GM23338 (cell line): ENCODE results near the gene EDN2. TPM values are rescaled to one million over a fixed set of nuclear protein-coding genes. Genes with fewer than 3 reads are reported as not detected.

ENCODE experiments used
- ATAC-seq: fragments of 200-7000 bp; cut with Tn5 transposase; 3 replicates; pipeline ENCODE4 v1.9.1; 2020
- DNase-seq: peaks from one replicate; pipeline ENCODE4 v3.0.0-alpha.2; 2015; ENCODE audit warnings: low spot score
- H2AFZ ChIP-seq: fragments of 200-600 bp; sonication (generic); 2 replicates; pipeline ENCODE4 v1.8.0; 2016; ENCODE audit warnings: antibody characterized with exemption, mild to moderate bottlenecking, moderate library complexity
- H3F3A ChIP-seq: fragments of 200-600 bp; sonication (generic); replicated peaks from 2 replicates; pipeline ENCODE4 v1.8.0; 2017; ENCODE audit warnings: antibody characterized with exemption, mixed run types, low read depth
- H3K27ac ChIP-seq: fragments of 200-600 bp; sonication (generic); 2 replicates; pipeline ENCODE4 v1.6.1; 2016; ENCODE audit warnings: low read depth
- H3K27me3 ChIP-seq: fragments of 200-600 bp; sonication (generic); 2 replicates; pipeline ENCODE4 v1.8.0; 2016; ENCODE audit warnings: mild to moderate bottlenecking, mixed run types, moderate library complexity; ENCODE audit not compliant: insufficient read depth
- H3K36me3 ChIP-seq: fragments of 200-600 bp; sonication (generic); 2 replicates; pipeline ENCODE4 v1.8.0; 2016; ENCODE audit warnings: mild to moderate bottlenecking; ENCODE audit not compliant: insufficient read depth
- H3K4me1 ChIP-seq: fragments of 200-600 bp; sonication (generic); 2 replicates; pipeline ENCODE4 v1.8.0; 2016; ENCODE audit warnings: mild to moderate bottlenecking, moderate library complexity; ENCODE audit not compliant: insufficient read depth
- H3K4me2 ChIP-seq: fragments of 200-600 bp; sonication (generic); 2 replicates; pipeline ENCODE4 v1.7.1; 2017; ENCODE audit warnings: mixed run types
- H3K4me3 ChIP-seq: fragments of 200-600 bp; sonication (generic); 2 replicates; pipeline ENCODE4 v1.6.1; 2016; ENCODE audit warnings: mixed run types
- H3K79me2 ChIP-seq: fragments of 200-600 bp; sonication (generic); replicated peaks from 2 replicates; pipeline ENCODE4 v1.8.0; 2017; ENCODE audit warnings: mild to moderate bottlenecking; ENCODE audit not compliant: insufficient read depth
- H3K9me2 ChIP-seq: fragments of 200-600 bp; sonication (generic); 2 replicates; pipeline ENCODE4 v1.8.0; 2017; ENCODE audit not compliant: insufficient read depth
- H4K20me1 ChIP-seq: fragments of 200-600 bp; sonication (generic); replicated peaks from 2 replicates; pipeline ENCODE4 v1.8.0; 2017; ENCODE audit warnings: mild to moderate bottlenecking; ENCODE audit not compliant: insufficient read depth
- H3K27ac Mint-ChIP-seq: 2 replicates; pipeline ENCODE4 v1.8.0; 2020; ENCODE audit warnings: inconsistent platforms, mild to moderate bottlenecking, moderate library complexity, mixed read lengths
- H3K27me3 Mint-ChIP-seq: 3 replicates; pipeline ENCODE4 v1.8.0; 2022; ENCODE audit warnings: low read depth, mild to moderate bottlenecking, moderate library complexity, mixed read lengths, inconsistent platforms; ENCODE audit not compliant: insufficient read depth, poor library complexity
- H3K36me3 Mint-ChIP-seq: 3 replicates; pipeline ENCODE4 v1.8.0; 2021; ENCODE audit warnings: low read depth, mild to moderate bottlenecking, inconsistent platforms, moderate library complexity, mixed read lengths
- H3K4me1 Mint-ChIP-seq: 3 replicates; pipeline ENCODE4 v1.8.0; 2020; ENCODE audit warnings: mild to moderate bottlenecking, inconsistent platforms, mixed read lengths
- H3K4me3 Mint-ChIP-seq: 3 replicates; pipeline ENCODE4 v1.8.0; 2021; ENCODE audit warnings: moderate library complexity, mild to moderate bottlenecking, inconsistent platforms, mixed read lengths
- H3K9me3 Mint-ChIP-seq: 3 replicates; pipeline ENCODE4 v1.8.0; 2020; ENCODE audit warnings: moderate library complexity, mild to moderate bottlenecking, inconsistent platforms, mixed read lengths
- CTCF ChIP-seq, 2 experiments: fragments of 200-600 bp in 1 of 2; sonication (generic) in 1 of 2; conservative IDR thresholded peaks; 2 replicates each; pipeline versions ENCODE4 v1.5.1 to v1.6.1; 2016 to 2017; ENCODE audit warnings: antibody characterized with exemption in 2 of 2, low read depth in 2 of 2, mild to moderate bottlenecking in 2 of 2, moderate library complexity in 1 of 2
- ETS1 ChIP-seq: IDR thresholded peaks from 2 replicates; pipeline ENCODE4 v1.6.1; 2016; ENCODE audit warnings: antibody characterized with exemption
- EZH2 ChIP-seq: fragments of 200-600 bp; sonication (generic); IDR thresholded peaks from one replicate; pipeline ENCODE4 v1.8.0; 2017; ENCODE audit warnings: antibody characterized with exemption, mild to moderate bottlenecking, low read depth; ENCODE audit not compliant: unreplicated experiment
- EZH2phosphoT487 ChIP-seq: fragments of 200-600 bp; sonication (generic); IDR thresholded peaks from one replicate; pipeline ENCODE4 v1.8.1; 2018; ENCODE audit warnings: antibody characterized with exemption; ENCODE audit not compliant: unreplicated experiment
- NANOG ChIP-seq: IDR thresholded peaks from 2 replicates; pipeline ENCODE4 v1.6.1; 2016; ENCODE audit warnings: antibody characterized with exemption, borderline replicate concordance
- POLR2AphosphoS5 ChIP-seq: IDR thresholded peaks from 2 replicates; pipeline ENCODE4 v1.6.1; 2016; ENCODE audit warnings: antibody characterized with exemption, low read depth
- ZNF114 ChIP-seq: fragments of 250-450 bp; sonication (Bioruptor Pico); IDR thresholded peaks from 2 replicates; pipeline ENCODE4 v1.5.0; 2020; ENCODE audit warnings: mild to moderate bottlenecking, moderate library complexity
- ZNF331 ChIP-seq: fragments of 250-450 bp; sonication (Bioruptor Pico); IDR thresholded peaks from 2 replicates; pipeline ENCODE4 v1.5.0; 2020; ENCODE audit warnings: low read depth, mild to moderate bottlenecking, moderate library complexity
- ZNF462 ChIP-seq: fragments of 250-450 bp; sonication (Bioruptor Pico); IDR thresholded peaks from 2 replicates; pipeline ENCODE4 v1.5.0; 2020; ENCODE audit warnings: mild to moderate bottlenecking, moderate library complexity
- polyA plus RNA-seq: library from polyadenylated mRNA; unstranded; fragments of >200 nt; fragmentation: Nextera tagmentation; extraction: Ambion mirVana; gene quantifications from 2 replicates; pipeline ENCODE4 v1.2.1, GENCODE V29; 2016
- total RNA-seq: library from RNA; depleted of rRNA; stranded (reverse); fragments of >200 nt; shearing (Covaris generic); gene quantifications from 2 replicates; pipeline ENCODE4 v1.2.3, GENCODE V29; 2014

Gene EDN2
- total and polyA plus RNA-seq, 2 experiments from 2014 or later: not detected

GRCh38 chr1:41533731-41534080 lies 49.2 kb upstream of the EDN2 start:
- peaks cover 11% of the 10 kb centered on the region for H3K27me3 Mint-ChIP-seq
- H3K9me3 Mint-ChIP-seq: peaks cover 35% of the 10 kb centered on the region

More at GRCh38 chr1:41533731-41534080, 49.2 kb upstream of the EDN2 start:
- H3K4me1 Mint-ChIP-seq: no peaks in the 10 kb centered on the region; the same call in 2 of the 3 replicates
- Histone ChIP-seq H3K27me3 (no peaks in the 10 kb centered on the region), H3K9me2 (no peaks in the 10 kb centered on the region), H3K27ac (no peak overlapping the region), H2AFZ (no peak overlapping the region), H3K4me3 (no peak overlapping the region), H3K79me2 (no peaks in the 10 kb centered on the region), H3K4me1 (no peaks in the 10 kb centered on the region), H3K36me3 (no peaks in the 10 kb centered on the region), H4K20me1 (no peaks in the 10 kb centered on the region), H3F3A (no peaks in the 10 kb centered on the region), H3K4me2 (no peak overlapping the region)
- ATAC-seq (no peak), DNase-seq (no peak)
- no peak overlapping the region for H3K27ac Mint-ChIP-seq
- no peak for TF ChIP-seq ETS1
- no peak for TF ChIP-seq EZH2
- TF ChIP-seq ZNF331: no peak
- TF ChIP-seq ZNF114 (CRISPR knock-in tag): no peak
- no peak for TF ChIP-seq CTCF (conservative IDR thresholded peaks at IDR 0.05; ENCODE audit: low read depth in 2 of 2)
- no peak for TF ChIP-seq ZNF462 (CRISPR knock-in tag)
- no peak for TF ChIP-seq EZH2phosphoT487
- TF ChIP-seq POLR2AphosphoS5: no peak
- TF ChIP-seq NANOG: no peak
- no peak overlapping the region for H3K4me3 Mint-ChIP-seq
- H3K36me3 Mint-ChIP-seq: peaks cover 11% of the 10 kb centered on the region; the same call in 2 of the 3 replicates
